ENCODE measurements around the gene SHC2. TPM values are rescaled to one million over a fixed set of nuclear protein-coding genes. Genes with fewer than 3 reads are reported as not detected.
"Not testable (repeated sequence)": the region's sequence is repeated elsewhere in the genome, so short reads cannot be mapped to it uniquely, and the experiment has no call there.

The SHC2 gene
- total and polyA plus RNA-seq, 2 experiments from 2014 or later = 50.8 to 111 TPM

- WGBS (ENCODE audit: low lambda C conversion rate, missing lambda C conversion rate) = 96% methylated on average over 22 of the region's 22 CpGs
- no peaks in the 10 kb centered on the region for H3K4me1 ChIP-seq (ENCODE audit: insufficient read depth)
Measured at GRCh38 chr19:453606-454005, 7.2 kb downstream of the SHC2 start.

GRCh38 chr19:452829-453228 lies 8.0 kb downstream of the SHC2 start:
- DNase-seq (ENCODE audit: low spot score) = no peak

More at GRCh38 chr19:453606-454005, 7.2 kb downstream of the SHC2 start:
- DNase-seq (ENCODE audit: low spot score) = no peak
- H3K27me3 ChIP-seq = no peaks in the 10 kb centered on the region
- H4K20me1 ChIP-seq (ENCODE audit: insufficient read depth, poor library complexity, severe bottlenecking) = peaks cover 3% of the 10 kb centered on the region
- H3K79me2 ChIP-seq = peaks cover 36% of the 10 kb centered on the region
- H2AFZ ChIP-seq = no peak overlapping the region
- H3K4me3 ChIP-seq = no peak overlapping the region
- no peaks in the 10 kb centered on the region for H3K9me3 ChIP-seq (ENCODE audit: low read depth)
- no peak overlapping the region for H3K4me2 ChIP-seq
- no peaks in the 10 kb centered on the region for H3K9me2 ChIP-seq (replicated peaks; ENCODE audit: insufficient read depth)
- no peak overlapping the region for H3K27ac ChIP-seq
- H3K36me3 ChIP-seq (replicated peaks; ENCODE audit: insufficient read depth, low read depth) = no peaks in the 10 kb centered on the region
- TF ChIP-seq EZH2 (IDR thresholded peaks at IDR 0.05; ENCODE audit: borderline replicate concordance) (no peak), CTCF (IDR thresholded peaks at IDR 0.05; ENCODE audit: poor library complexity) (no peak), EZH2phosphoT487 (IDR thresholded peaks at IDR 0.05; ENCODE audit: low read depth, severe bottlenecking, unreplicated experiment) (no peak)

GRCh38 chr19:450912-451481 lies 9.8 kb downstream of the SHC2 start:
- not testable (repeated sequence) for H3K36me3 ChIP-seq (replicated peaks; ENCODE audit: insufficient read depth, low read depth)
- 99% methylated on average over 32 of the region's 33 CpGs for WGBS (ENCODE audit: low lambda C conversion rate, missing lambda C conversion rate)

More at GRCh38 chr19:452829-453228, 8.0 kb downstream of the SHC2 start:
- Histone ChIP-seq H3K4me1 (ENCODE audit: insufficient read depth) (peaks cover 6% of the 10 kb centered on the region), H3K4me2 (no peak overlapping the region), H3K9me2 (replicated peaks; ENCODE audit: insufficient read depth) (no peaks in the 10 kb centered on the region), H3K27me3 (no peaks in the 10 kb centered on the region), H3K79me2 (peaks cover 34% of the 10 kb centered on the region), H3K36me3 (replicated peaks; ENCODE audit: insufficient read depth, low read depth) (no peaks in the 10 kb centered on the region), H3K9me3 (ENCODE audit: low read depth) (no peaks in the 10 kb centered on the region), H3K4me3 (no peak overlapping the region), H2AFZ (no peak overlapping the region), H4K20me1 (ENCODE audit: insufficient read depth, poor library complexity, severe bottlenecking) (peaks cover 2% of the 10 kb centered on the region), H3K27ac (no peak overlapping the region)
- 92% methylated on average over 13 of the region's 16 CpGs for WGBS (ENCODE audit: low lambda C conversion rate, missing lambda C conversion rate)
- TF ChIP-seq CTCF (IDR thresholded peaks at IDR 0.05; ENCODE audit: poor library complexity) = no peak
- no peak for TF ChIP-seq EZH2 (IDR thresholded peaks at IDR 0.05; ENCODE audit: borderline replicate concordance)
- TF ChIP-seq EZH2phosphoT487 (IDR thresholded peaks at IDR 0.05; ENCODE audit: low read depth, severe bottlenecking, unreplicated experiment) = no peak

GRCh38 chr19:449916-450315 lies 10.9 kb downstream of the SHC2 start:
- no peaks in the 10 kb centered on the region for H3K9me2 ChIP-seq (replicated peaks; ENCODE audit: insufficient read depth)
- peaks cover 17% of the 10 kb centered on the region for H3K4me1 ChIP-seq (ENCODE audit: insufficient read depth)
- no peaks in the 10 kb centered on the region for H3K27me3 ChIP-seq
- H3K4me2 ChIP-seq = no peak overlapping the region
- no peak overlapping the region for H2AFZ ChIP-seq
- no peaks in the 10 kb centered on the region for H3K36me3 ChIP-seq (replicated peaks; ENCODE audit: insufficient read depth, low read depth)
- H3K27ac ChIP-seq = no peak overlapping the region
- TF ChIP-seq EZH2phosphoT487 (IDR thresholded peaks at IDR 0.05; ENCODE audit: low read depth, severe bottlenecking, unreplicated experiment) (no peak), CTCF (IDR thresholded peaks at IDR 0.05; ENCODE audit: poor library complexity) (no peak), EZH2 (IDR thresholded peaks at IDR 0.05; ENCODE audit: borderline replicate concordance) (no peak)
- peaks cover 13% of the 10 kb centered on the region for H3K79me2 ChIP-seq
- WGBS (ENCODE audit: low lambda C conversion rate, missing lambda C conversion rate) = 98% methylated on average over 18 of the region's 20 CpGs
- no peaks in the 10 kb centered on the region for H3K9me3 ChIP-seq (ENCODE audit: low read depth)
- DNase-seq (ENCODE audit: low spot score) = no peak
- no peak overlapping the region for H3K4me3 ChIP-seq
- no peaks in the 10 kb centered on the region for H4K20me1 ChIP-seq (ENCODE audit: insufficient read depth, poor library complexity, severe bottlenecking)

More at GRCh38 chr19:450912-451481, 9.8 kb downstream of the SHC2 start:
- H3K4me2 ChIP-seq; H4K20me1 ChIP-seq (ENCODE audit: insufficient read depth, poor library complexity, severe bottlenecking); H3K9me3 ChIP-seq (ENCODE audit: low read depth); H3K4me3 ChIP-seq; H3K27me3 ChIP-seq; DNase-seq (ENCODE audit: low spot score); H3K27ac ChIP-seq; H3K9me2 ChIP-seq (replicated peaks; ENCODE audit: insufficient read depth); H2AFZ ChIP-seq: not testable (repeated sequence)
- peaks cover 23% of the 10 kb centered on the region for H3K79me2 ChIP-seq
- H3K4me1 ChIP-seq (ENCODE audit: insufficient read depth) = peaks cover 17% of the 10 kb centered on the region

Measured in hepatocyte (in vitro differentiated cells).